Measurements from ENCODE around the gene ELP1.

ELP1 gene

GRCh38 chr9:108867116-108867515 is 66.8 kb downstream of the ELP1 start:
- TF ChIP-seq, protein P1, sequence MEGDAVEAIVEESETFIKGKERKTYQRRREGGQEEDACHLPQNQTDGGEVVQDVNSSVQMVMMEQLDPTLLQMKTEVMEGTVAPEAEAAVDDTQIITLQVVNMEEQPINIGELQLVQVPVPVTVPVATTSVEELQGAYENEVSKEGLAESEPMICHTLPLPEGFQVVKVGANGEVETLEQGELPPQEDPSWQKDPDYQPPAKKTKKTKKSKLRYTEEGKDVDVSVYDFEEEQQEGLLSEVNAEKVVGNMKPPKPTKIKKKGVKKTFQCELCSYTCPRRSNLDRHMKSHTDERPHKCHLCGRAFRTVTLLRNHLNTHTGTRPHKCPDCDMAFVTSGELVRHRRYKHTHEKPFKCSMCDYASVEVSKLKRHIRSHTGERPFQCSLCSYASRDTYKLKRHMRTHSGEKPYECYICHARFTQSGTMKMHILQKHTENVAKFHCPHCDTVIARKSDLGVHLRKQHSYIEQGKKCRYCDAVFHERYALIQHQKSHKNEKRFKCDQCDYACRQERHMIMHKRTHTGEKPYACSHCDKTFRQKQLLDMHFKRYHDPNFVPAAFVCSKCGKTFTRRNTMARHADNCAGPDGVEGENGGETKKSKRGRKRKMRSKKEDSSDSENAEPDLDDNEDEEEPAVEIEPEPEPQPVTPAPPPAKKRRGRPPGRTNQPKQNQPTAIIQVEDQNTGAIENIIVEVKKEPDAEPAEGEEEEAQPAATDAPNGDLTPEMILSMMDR (IDR thresholded peaks at IDR 0.05; ENCODE audit: insufficient read depth, low read length, missing control alignments) = no peak
- no peak for DNase-seq (ENCODE audit: low read depth, low spot score)
- ChIA-PET CTCF (no interaction called here), POLR2A (no interaction called here)
- no peak overlapping the region for H3K4me3 ChIP-seq (ENCODE audit: low read depth, low read length)

DNA sequence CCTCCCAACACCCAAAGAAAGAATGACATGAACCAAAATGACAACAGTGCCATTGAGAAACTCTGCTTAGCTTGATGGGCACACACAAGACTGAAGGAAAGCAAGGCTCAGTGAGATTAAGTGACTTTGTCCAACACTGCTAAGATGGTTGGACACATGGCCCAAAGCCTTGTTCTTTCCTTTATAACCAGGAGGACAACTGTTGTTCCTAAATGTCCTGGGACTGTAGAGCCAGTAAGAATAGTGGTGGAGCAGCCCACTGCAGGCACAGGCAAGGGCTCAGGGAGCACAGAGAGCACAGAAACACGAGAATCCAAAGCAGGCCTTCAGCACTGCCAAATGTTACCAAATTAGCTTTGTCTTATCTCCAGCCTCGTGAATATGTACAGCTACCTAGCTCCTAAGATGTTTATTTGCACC is 67.9 kb downstream of the ELP1 start:
- no peak for DNase-seq (ENCODE audit: low read depth, low spot score)
- ChIA-PET POLR2A (no interaction called here), CTCF (no interaction called here)
- H3K4me3 ChIP-seq (ENCODE audit: low read depth, low read length) = no peak overlapping the region
- TF ChIP-seq, protein P1 (IDR thresholded peaks at IDR 0.05; ENCODE audit: insufficient read depth, low read length, missing control alignments) = no peak

DNA sequence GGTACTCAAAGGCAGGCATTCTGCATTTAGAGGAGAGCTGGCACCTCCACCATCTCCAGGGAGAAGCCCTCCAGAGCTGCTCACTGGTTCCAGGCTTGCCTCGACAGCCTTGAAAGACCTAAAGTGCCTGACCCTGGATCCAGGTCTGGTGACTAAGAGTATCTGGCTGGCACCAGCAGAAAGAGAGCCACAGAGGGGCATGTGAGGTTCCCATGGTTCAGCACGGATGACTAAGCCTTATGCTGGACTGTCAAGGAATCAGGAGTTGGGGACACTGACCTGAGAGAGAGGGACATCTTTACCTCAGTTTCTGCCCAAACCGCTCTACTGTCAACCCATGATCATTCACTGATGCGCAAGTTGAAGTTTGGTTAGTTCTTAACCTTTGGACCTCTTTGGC is 68.9 kb downstream of the ELP1 start:
- DNase-seq (ENCODE audit: low read depth, low spot score) = no peak
- CTCF ChIA-PET = no interaction called here
- TF ChIP-seq, protein P1 (IDR thresholded peaks at IDR 0.05; ENCODE audit: insufficient read depth, low read length, missing control alignments) = no peak
- POLR2A ChIA-PET = no interaction called here
- no peak overlapping the region for H3K4me3 ChIP-seq (ENCODE audit: low read depth, low read length)

DNA sequence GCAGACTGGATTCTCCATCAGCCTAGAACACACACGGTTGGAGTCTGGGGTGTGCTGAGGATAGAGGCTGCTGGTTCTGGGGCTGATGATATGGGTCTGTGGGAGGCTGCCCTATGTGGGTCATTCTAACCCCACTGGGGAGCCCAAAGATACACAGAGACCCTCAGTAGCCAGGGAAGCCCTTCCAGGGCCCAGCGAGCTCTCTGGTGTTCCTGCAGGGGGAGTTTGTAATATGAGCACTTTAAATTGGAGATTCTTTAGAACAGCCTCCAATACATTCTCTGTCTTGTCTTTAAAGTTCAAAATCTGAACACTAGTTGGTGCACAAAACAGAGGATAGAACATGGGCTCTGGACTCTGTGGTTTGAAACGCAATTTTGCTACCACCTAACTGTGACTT is 69.5 kb downstream of the ELP1 start:
- DNase-seq (ENCODE audit: low read depth, low spot score) = no peak
- POLR2A ChIA-PET = no interaction called here
- CTCF ChIA-PET = no interaction called here
- no peak overlapping the region for H3K4me3 ChIP-seq (ENCODE audit: low read depth, low read length)
- TF ChIP-seq, protein P1 (IDR thresholded peaks at IDR 0.05; ENCODE audit: insufficient read depth, low read length, missing control alignments) = no peak

GRCh38 chr9:108863891-108864290 is 70.0 kb downstream of the ELP1 start:
- no peak for DNase-seq (ENCODE audit: low read depth, low spot score)
- POLR2A ChIA-PET = no interaction called here
- TF ChIP-seq, protein P1 (IDR thresholded peaks at IDR 0.05; ENCODE audit: insufficient read depth, low read length, missing control alignments) = no peak
- no peak overlapping the region for H3K4me3 ChIP-seq (ENCODE audit: low read depth, low read length)
- CTCF ChIA-PET = no interaction called here

- TF ChIP-seq, protein P1 (IDR thresholded peaks at IDR 0.05; ENCODE audit: insufficient read depth, low read length, missing control alignments) = no peak
- no peak for DNase-seq (ENCODE audit: low read depth, low spot score)
- CTCF ChIA-PET = no interaction called here
- H3K4me3 ChIP-seq (ENCODE audit: low read depth, low read length) = no peak within 1 kb of the TSS
- POLR2A ChIA-PET = no interaction called here
These were observed 71.9 kb downstream of the ELP1 start, which contains the start of gene ACTL7A for GRCh38 chr9:108861997-108862396. Gene ACTL7A (plus strand): TSS chr9:108862266. CDS start chr9:108862323, 57 bp downstream.

Data from AG04449 (cell line).